Smooth muscle cell (in vitro differentiated cells): ENCODE data around the gene CKAP2L. TPM values are rescaled to one million over a fixed set of nuclear protein-coding genes. Genes with fewer than 3 reads are reported as not detected.

Experiments
- DNase-seq: peaks from one replicate; lab custom pipeline; 2025; ENCODE audit not compliant: unreplicated experiment; lab: John Stamatoyannopoulos, UW
- H2AFZ ChIP-seq: fragments of 200-600 bp; sonication (generic); 2 replicates; pipeline ENCODE4 v1.6.0; 2016; ENCODE audit warnings: antibody characterized with exemption, low read depth, mild to moderate bottlenecking
- H3F3A ChIP-seq: fragments of 200-600 bp; sonication (generic); 2 replicates; pipeline ENCODE4 v1.6.0; 2017; ENCODE audit warnings: antibody characterized with exemption, low read depth
- H3K27ac ChIP-seq: fragments of 200-600 bp; sonication (generic); 2 replicates; pipeline ENCODE4 v1.5.1; 2016; ENCODE audit warnings: low read depth, mild to moderate bottlenecking
- H3K27me3 ChIP-seq: fragments of 200-600 bp; sonication (generic); 2 replicates; pipeline ENCODE4 v1.6.1; 2016; ENCODE audit warnings: low read depth, mild to moderate bottlenecking
- H3K36me3 ChIP-seq: fragments of 200-600 bp; sonication (generic); 2 replicates; pipeline ENCODE4 v1.5.1; 2016; ENCODE audit warnings: low read depth
- H3K4me1 ChIP-seq: fragments of 200-600 bp; sonication (generic); 2 replicates; pipeline ENCODE4 v1.5.1; 2016; ENCODE audit warnings: low read depth
- H3K4me2 ChIP-seq: fragments of 200-600 bp; sonication (generic); 2 replicates; pipeline ENCODE4 v1.6.0; 2016; ENCODE audit warnings: mild to moderate bottlenecking
- H3K4me3 ChIP-seq: fragments of 200-600 bp; sonication (generic); 2 replicates; pipeline ENCODE4 v1.5.1; 2016; ENCODE audit warnings: mild to moderate bottlenecking
- H3K79me2 ChIP-seq: fragments of 200-600 bp; sonication (generic); 2 replicates; pipeline ENCODE4 v1.6.0; 2016; ENCODE audit warnings: low read depth, mild to moderate bottlenecking
- H3K9ac ChIP-seq: fragments of 200-600 bp; sonication (generic); 2 replicates; pipeline ENCODE4 v1.6.0; 2016; ENCODE audit warnings: low read depth
- H3K9me3 ChIP-seq: fragments of 200-600 bp; sonication (generic); replicated peaks from 2 replicates; pipeline ENCODE4 v1.5.1; 2016; ENCODE audit warnings: low read depth
- H4K20me1 ChIP-seq: fragments of 200-600 bp; sonication (generic); 2 replicates; pipeline ENCODE4 v1.6.0; 2016; ENCODE audit warnings: low read depth
- WGBS: methylation state at CpG from one replicate; pipeline ENCODE4 v1.1.7; 2016; ENCODE audit warnings: low lambda C conversion rate; 5-methylcytosine and 5-hydroxymethylcytosine counted together
- polyA plus RNA-seq: library from polyadenylated mRNA; unstranded; fragments of >200 nt; fragmentation: Nextera tagmentation; extraction: Ambion mirVana; gene quantifications from 2 replicates; pipeline ENCODE4 v1.2.1, GENCODE V29; 2016
- total RNA-seq: library from RNA; depleted of rRNA; stranded (reverse); fragments of >200 nt; gene quantifications from 2 replicates; pipeline ENCODE4 v1.2.3, GENCODE V29; 2014
- TF ChIP-seq, protein P1 (sequence below): fragments of 200-600 bp; sonication (generic); IDR thresholded peaks from 2 replicates; pipeline ENCODE4 v1.5.1; 2017; ENCODE audit warnings: borderline replicate concordance, mild to moderate bottlenecking, antibody characterized with exemption; ENCODE audit not compliant: insufficient read depth, poor library complexity, severe bottlenecking

CKAP2L gene
- total and polyA plus RNA-seq, 2 experiments from 2014 or later = 6.6 to 16.7 TPM

DNA sequence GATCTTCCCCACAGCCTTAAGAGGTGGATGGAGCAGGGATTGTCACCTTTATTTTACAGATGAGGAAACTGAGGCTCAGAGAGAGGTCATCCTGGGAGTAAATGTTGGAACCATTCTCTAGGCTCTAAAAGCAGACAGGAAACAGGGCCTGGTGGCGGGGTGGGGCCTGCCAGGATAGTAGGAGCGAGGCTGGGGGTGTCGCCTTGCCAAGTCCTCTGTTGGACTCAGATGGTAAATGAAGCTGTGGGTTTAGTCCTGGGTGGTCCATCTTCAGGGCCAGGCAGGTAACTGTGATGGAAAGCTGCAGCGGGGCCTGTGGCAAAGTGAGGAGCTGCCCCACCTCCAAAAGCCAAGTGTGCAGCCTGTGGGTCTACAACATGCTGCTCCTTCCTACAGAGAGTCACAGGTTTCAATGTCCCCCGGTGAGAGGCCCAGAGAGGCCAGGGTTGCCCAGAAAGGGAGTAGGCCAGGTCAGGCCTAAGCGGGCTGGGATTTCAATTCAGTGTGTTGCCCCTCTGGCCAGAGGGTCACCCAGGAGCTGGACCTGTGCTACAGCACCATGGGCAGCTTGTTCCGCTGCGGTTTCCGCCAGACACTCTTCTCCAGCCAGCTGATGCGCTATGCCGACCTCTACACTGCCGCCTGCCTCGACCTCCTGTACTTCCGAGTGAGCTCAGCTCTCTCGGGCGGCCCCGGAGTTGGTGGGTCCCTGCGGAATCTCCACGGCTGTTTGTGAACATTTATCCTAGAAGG is 37.0 kb downstream of the CKAP2L start:
- Histone ChIP-seq H3K79me2 (no peaks in the 10 kb centered on the region), H3K4me2 (no peak overlapping the region), H3K36me3 (no peaks in the 10 kb centered on the region), H3F3A (no peaks in the 10 kb centered on the region), H3K27me3 (no peaks in the 10 kb centered on the region), H3K9me3 (no peaks in the 10 kb centered on the region), H4K20me1 (no peaks in the 10 kb centered on the region), H3K9ac (no peak overlapping the region), H3K27ac (no peak overlapping the region), H2AFZ (no peak overlapping the region), H3K4me1 (no peaks in the 10 kb centered on the region), H3K4me3 (no peak overlapping the region)
- TF ChIP-seq, protein P1, sequence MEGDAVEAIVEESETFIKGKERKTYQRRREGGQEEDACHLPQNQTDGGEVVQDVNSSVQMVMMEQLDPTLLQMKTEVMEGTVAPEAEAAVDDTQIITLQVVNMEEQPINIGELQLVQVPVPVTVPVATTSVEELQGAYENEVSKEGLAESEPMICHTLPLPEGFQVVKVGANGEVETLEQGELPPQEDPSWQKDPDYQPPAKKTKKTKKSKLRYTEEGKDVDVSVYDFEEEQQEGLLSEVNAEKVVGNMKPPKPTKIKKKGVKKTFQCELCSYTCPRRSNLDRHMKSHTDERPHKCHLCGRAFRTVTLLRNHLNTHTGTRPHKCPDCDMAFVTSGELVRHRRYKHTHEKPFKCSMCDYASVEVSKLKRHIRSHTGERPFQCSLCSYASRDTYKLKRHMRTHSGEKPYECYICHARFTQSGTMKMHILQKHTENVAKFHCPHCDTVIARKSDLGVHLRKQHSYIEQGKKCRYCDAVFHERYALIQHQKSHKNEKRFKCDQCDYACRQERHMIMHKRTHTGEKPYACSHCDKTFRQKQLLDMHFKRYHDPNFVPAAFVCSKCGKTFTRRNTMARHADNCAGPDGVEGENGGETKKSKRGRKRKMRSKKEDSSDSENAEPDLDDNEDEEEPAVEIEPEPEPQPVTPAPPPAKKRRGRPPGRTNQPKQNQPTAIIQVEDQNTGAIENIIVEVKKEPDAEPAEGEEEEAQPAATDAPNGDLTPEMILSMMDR = no peak
- DNase-seq = no peak
- 86% methylated on average over 19 of the region's 19 CpGs for WGBS

DNA sequence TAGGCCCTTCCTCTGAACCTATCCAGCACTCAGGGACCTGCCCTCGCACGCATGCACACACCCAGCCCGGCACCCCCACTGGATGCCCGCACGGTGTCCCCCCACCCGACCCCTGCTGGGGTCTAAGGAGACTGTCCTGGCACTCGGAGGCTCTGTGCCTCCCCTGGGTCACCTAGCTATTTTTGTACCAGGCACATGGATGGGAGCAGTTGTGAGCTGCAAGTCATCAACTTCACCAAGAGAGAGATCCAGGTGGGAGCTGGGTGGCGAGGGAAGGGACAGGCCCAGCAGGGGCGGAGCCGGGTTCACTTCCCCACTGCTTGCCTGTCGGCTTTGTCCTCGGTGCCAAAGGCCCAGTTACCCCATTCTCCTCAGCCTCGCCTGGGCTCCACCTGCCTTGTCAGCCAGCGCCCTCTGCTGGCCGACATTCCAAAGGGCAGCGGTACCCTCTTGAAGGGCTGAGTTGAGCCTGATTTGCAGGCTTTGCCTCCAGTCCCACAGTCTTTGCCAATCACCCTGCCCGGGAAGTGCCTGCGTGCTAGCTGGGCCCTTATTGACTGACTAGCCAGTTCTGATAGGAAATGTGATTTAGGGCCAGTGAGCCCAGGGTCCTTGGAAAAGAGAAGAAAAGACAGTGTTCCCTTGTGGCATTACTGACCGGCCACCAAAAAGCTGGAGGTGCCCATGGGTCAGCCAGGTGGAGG is 37.8 kb downstream of the CKAP2L start:
- Histone ChIP-seq H3K79me2 (no peaks in the 10 kb centered on the region), H2AFZ (no peak overlapping the region), H3K27ac (no peak overlapping the region), H3F3A (no peaks in the 10 kb centered on the region), H3K9me3 (no peaks in the 10 kb centered on the region), H4K20me1 (no peaks in the 10 kb centered on the region), H3K4me2 (no peak overlapping the region), H3K4me3 (no peak overlapping the region), H3K4me1 (no peaks in the 10 kb centered on the region), H3K36me3 (no peaks in the 10 kb centered on the region), H3K9ac (no peak overlapping the region), H3K27me3 (no peaks in the 10 kb centered on the region)
- peak; percentile 56 for DNase-seq
- 38% methylated on average over 19 of the region's 19 CpGs for WGBS
- TF ChIP-seq, protein P1 = peak; percentile 97

DNA sequence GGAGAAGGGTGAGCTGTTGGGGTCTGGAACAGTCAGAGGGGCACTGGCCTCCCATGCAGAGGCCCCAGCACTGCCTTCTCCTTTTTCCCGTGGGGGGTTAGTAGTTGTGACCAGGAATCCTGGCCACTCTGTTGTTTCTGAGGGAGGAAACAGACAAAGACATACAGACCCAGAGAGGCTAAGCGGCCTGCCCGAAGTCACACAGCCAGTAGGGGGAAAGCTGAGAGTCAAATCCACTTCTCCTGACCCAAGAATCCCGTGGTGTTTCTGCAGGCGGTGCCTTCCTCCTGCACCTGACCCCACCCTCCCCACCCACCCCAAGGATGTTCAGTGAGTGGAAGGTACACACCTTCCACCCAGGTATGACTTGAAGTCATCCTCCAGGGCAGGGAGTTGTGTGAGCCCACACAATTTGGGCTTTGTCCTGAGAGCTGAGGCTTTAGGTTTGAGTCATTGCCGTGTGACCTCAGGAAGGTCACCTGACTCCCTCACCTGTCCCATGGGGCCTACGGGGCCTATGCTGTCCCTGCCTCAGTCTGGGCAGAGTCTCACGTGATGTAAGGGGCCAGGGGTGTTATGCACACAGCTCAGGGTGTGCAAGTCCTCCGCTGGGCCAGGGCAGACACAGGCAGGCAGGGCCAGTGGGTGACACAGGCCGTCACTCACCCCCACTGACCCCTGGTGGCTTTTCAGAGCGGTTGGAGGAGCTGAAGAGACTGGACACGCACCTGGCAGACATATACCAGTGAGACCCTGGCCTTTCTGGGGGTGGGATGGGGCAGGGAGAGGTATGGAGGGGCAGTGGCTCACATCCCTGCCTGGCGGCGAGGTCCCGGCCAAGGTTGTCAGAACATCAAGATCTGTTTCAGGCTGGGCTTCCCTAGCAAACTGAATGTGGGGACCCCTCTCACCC is 38.6 kb downstream of the CKAP2L start:
- Histone ChIP-seq H4K20me1 (no peaks in the 10 kb centered on the region), H3K27ac (no peak overlapping the region), H3F3A (no peaks in the 10 kb centered on the region), H3K9ac (no peak overlapping the region), H3K4me3 (no peak overlapping the region), H3K9me3 (no peaks in the 10 kb centered on the region), H3K4me2 (no peak overlapping the region), H3K4me1 (no peaks in the 10 kb centered on the region), H3K27me3 (no peaks in the 10 kb centered on the region), H2AFZ (no peak overlapping the region), H3K36me3 (no peaks in the 10 kb centered on the region), H3K79me2 (no peaks in the 10 kb centered on the region)
- TF ChIP-seq, protein P1 = no peak
- no peak for DNase-seq
- 89% methylated on average over 13 of the region's 15 CpGs for WGBS
